ENCODE measurements around the gene AGAP2.

DNA sequence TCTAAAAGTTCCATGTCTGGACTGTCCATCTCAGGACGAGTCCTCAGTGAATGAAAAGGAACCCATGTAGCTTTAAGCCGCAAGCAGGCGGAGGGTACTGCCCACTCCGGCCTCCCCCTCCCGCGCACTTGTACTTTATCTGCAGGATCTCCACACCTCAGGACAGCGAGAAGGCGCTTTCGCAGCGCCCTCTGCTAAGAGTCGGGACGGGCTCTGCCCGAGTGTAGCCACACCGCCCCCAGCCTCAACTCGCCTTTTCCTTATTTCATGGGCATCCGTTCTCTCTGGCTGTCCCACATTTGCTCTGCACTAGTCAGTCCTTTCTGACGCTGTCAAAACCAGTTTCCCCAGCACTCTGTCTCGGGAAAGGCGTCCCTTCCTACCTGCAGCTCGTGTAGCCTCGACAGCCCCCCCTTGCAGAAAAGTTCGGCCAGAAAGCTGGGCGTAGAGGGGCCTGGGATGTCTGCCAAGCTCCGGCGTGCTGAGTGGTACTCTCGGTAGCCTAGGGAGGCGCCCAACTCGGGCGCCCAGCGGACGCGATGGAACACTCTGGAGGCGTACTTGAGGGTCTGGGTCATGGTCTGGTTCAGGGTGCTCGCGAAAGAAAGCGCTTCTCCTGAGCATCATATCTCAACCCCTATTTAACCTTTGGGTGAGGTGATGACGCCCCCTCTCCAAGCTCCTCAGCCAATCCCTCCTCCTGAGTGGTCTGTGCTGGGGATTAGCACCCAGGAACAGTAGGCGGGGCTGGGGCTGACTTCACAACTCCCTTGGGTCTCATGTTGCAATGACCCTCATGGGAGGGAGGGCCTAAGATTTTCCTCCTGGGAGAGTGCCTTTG is 28.1 kb upstream of the AGAP2 start, which contains the start of gene CYP27B1:
- TF ChIP-seq, protein P1, sequence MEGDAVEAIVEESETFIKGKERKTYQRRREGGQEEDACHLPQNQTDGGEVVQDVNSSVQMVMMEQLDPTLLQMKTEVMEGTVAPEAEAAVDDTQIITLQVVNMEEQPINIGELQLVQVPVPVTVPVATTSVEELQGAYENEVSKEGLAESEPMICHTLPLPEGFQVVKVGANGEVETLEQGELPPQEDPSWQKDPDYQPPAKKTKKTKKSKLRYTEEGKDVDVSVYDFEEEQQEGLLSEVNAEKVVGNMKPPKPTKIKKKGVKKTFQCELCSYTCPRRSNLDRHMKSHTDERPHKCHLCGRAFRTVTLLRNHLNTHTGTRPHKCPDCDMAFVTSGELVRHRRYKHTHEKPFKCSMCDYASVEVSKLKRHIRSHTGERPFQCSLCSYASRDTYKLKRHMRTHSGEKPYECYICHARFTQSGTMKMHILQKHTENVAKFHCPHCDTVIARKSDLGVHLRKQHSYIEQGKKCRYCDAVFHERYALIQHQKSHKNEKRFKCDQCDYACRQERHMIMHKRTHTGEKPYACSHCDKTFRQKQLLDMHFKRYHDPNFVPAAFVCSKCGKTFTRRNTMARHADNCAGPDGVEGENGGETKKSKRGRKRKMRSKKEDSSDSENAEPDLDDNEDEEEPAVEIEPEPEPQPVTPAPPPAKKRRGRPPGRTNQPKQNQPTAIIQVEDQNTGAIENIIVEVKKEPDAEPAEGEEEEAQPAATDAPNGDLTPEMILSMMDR (IDR thresholded peaks at IDR 0.05) = no peak
- TF ChIP-seq POLR2A (IDR thresholded peaks at IDR 0.05) = no peak
